AG04450 (cell line): ENCODE measurements around the gene PPP1R16B. TPM values are rescaled to one million over a fixed set of nuclear protein-coding genes. Genes with fewer than 3 reads are reported as not detected.

Source experiments
- CTCF ChIA-PET: fragments of 300-600, 350-600 bp; formaldehyde crosslinking; extraction: SDS; loops from one replicate; lab custom pipeline; 2022; ENCODE audit warnings: antibody characterized with exemption, inconsistent platforms; lab: Charles Lee
- POLR2A ChIA-PET: fragments of 350-600 bp; formaldehyde crosslinking; extraction: SDS; loops from one replicate; lab custom pipeline; 2021; ENCODE audit warnings: antibody characterized with exemption, inconsistent platforms; lab: Yijun Ruan, JAX
- DNase-seq: peaks from one replicate; pipeline ENCODE4 v3.0.0-alpha.2; 2011; ENCODE audit warnings: low read depth, low spot score
- H3K27ac ChIP-seq: one replicate; pipeline ENCODE4 v1.5.1; 2012; ENCODE audit warnings: low read depth, low read length, control low read depth
- H3K27me3 ChIP-seq: one replicate; pipeline ENCODE4 v1.6.0; 2012; ENCODE audit warnings: low read length; ENCODE audit not compliant: control insufficient read depth, insufficient read depth
- H3K4me3 ChIP-seq: 2 replicates; pipeline ENCODE4 v1.5.1; 2011; ENCODE audit warnings: mild to moderate bottlenecking, low read depth, low read length, control low read depth
- H3K9me3 ChIP-seq: 2 replicates; pipeline ENCODE4 v1.5.1; 2012; ENCODE audit warnings: low read length; ENCODE audit not compliant: control insufficient read depth, insufficient read depth
- polyA plus RNA-seq: library from polyadenylated mRNA; depleted of rRNA; stranded (reverse); fragments of >200 nt; gene quantifications from 2 replicates; pipeline ENCODE4 v1.2.3, GENCODE V29; 2011
- TF ChIP-seq, protein P1 (sequence below): IDR thresholded peaks from 2 replicates; pipeline ENCODE4 v1.5.1; 2011; ENCODE audit warnings: low read depth, low read length, control low read depth, inconsistent platforms

The PPP1R16B gene
- polyA plus RNA-seq, 1 experiment = not detected

DNA sequence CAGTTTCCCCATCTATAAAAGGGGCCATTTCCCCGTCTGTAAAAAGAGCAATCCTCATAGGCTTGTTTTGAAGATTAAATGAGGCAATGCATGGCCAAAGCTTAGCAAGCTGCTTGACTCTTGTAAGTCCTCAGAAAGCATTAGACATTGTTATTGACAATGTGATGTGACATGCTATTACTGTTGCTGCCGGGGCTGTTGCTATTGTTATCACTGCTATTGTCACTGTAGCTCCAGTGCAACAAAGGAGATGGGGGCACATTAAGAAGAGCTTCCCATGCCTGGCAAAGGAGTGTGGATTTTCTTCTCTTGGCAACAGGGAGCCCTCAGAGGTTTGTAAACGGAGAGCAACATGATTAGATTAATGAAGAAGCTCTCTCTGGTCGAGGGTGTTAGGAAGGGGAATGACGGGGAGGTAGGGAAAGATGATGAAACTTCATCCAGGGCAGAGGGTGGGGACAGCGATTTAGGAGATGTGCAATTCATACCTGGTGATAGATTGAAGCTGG is 87.6 kb downstream of the PPP1R16B start:
- H3K27me3 ChIP-seq = peaks cover 18% of the 10 kb centered on the region
- ChIA-PET POLR2A (no interaction called here), CTCF (interaction anchor here (0.5 to 2.0 kb wide), 22 partner anchors 8 to 252 kb away, joined by 3 to 10 read pairs (median 4); partner anchors contain the start of gene FAM83D)
- TF ChIP-seq, protein P1, sequence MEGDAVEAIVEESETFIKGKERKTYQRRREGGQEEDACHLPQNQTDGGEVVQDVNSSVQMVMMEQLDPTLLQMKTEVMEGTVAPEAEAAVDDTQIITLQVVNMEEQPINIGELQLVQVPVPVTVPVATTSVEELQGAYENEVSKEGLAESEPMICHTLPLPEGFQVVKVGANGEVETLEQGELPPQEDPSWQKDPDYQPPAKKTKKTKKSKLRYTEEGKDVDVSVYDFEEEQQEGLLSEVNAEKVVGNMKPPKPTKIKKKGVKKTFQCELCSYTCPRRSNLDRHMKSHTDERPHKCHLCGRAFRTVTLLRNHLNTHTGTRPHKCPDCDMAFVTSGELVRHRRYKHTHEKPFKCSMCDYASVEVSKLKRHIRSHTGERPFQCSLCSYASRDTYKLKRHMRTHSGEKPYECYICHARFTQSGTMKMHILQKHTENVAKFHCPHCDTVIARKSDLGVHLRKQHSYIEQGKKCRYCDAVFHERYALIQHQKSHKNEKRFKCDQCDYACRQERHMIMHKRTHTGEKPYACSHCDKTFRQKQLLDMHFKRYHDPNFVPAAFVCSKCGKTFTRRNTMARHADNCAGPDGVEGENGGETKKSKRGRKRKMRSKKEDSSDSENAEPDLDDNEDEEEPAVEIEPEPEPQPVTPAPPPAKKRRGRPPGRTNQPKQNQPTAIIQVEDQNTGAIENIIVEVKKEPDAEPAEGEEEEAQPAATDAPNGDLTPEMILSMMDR = no peak
- no peak overlapping the region for H3K4me3 ChIP-seq
- H3K9me3 ChIP-seq = no peaks in the 10 kb centered on the region
- no peak for DNase-seq
- H3K27ac ChIP-seq = no peak overlapping the region

DNA sequence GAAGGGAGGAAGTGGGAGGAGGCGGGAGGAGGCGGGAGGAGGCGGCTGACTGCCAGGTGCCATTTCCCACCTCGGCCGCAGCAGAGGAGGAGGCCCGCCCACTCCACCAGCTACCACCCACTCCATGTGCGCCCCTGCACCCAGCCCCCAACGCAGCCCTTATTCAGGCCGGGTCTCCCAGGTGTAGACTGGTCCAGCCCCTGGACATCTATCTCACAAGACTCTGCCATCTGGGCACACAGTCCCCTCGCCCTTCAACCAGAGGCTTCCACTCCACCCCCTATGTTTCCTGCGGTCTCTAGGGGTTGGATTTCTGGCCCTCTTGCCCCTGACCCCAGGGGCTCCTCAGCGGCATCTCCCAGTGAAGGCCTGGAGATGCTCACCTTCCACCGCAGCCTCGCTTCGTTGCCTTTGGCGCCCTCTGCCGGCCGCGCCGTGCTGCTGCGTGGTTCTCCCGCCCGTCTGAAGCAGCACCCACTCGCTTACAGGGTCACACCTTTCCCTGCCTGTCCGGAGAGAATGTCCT is 88.1 kb downstream of the PPP1R16B start:
- Histone ChIP-seq H3K4me3 (no peak overlapping the region), H3K27ac (no peak overlapping the region), H3K9me3 (no peaks in the 10 kb centered on the region), H3K27me3 (peaks cover 18% of the 10 kb centered on the region)
- CTCF ChIA-PET = interaction anchor here (0.5 to 2.0 kb wide), 21 partner anchors 8 to 253 kb away, joined by 3 to 10 read pairs (median 4); partner anchors contain the start of gene FAM83D
- TF ChIP-seq, protein P1 = peak; percentile 90
- POLR2A ChIA-PET = no interaction called here
- DNase-seq = no peak

DNA sequence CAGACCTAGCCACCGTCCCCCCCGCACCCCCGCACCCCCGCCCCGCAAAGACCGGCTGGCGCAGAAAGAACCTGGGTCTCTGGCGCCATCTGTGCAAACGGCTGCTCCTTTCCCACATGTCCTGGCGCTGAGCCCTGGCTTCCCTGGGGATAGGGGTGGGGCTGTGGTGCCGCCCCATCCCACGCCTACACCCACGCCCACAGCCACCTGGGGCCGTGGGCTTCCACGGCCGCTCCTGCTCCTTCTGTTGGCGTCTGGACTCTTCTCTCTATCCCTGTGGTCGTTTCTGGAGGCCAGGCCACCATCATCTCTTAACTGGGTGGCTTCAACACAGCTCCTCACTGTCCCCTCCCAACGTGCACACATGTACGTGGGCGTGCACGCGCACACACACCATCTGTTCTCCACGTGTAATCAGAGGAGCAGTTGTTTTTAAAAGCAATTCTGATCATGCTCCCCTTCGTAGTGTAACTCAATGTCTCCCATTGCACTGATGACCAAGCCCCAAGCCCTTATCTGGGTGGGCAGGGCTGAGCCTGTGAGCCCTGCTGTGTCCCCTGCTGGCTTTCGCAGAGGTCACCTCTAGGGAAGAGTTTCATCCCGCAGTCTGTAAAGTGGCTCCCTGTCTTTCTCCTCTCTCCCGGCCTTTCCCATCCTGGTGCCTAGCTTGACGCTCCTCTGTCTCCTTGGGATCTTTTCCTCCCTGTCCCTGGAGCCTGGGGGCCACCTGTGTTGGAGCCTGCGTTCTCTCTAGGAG is 88.8 kb downstream of the PPP1R16B start:
- DNase-seq = no peak
- no peaks in the 10 kb centered on the region for H3K9me3 ChIP-seq
- TF ChIP-seq, protein P1 = no peak
- no peak overlapping the region for H3K4me3 ChIP-seq
- ChIA-PET CTCF (interaction anchor here (0.6 to 1.5 kb wide), 7 partner anchors 12 to 1677 kb away, joined by 3 to 5 read pairs (median 3); no protein-coding TSS in a partner anchor), POLR2A (no interaction called here)
- no peak overlapping the region for H3K27ac ChIP-seq
- H3K27me3 ChIP-seq = peaks cover 23% of the 10 kb centered on the region

DNA sequence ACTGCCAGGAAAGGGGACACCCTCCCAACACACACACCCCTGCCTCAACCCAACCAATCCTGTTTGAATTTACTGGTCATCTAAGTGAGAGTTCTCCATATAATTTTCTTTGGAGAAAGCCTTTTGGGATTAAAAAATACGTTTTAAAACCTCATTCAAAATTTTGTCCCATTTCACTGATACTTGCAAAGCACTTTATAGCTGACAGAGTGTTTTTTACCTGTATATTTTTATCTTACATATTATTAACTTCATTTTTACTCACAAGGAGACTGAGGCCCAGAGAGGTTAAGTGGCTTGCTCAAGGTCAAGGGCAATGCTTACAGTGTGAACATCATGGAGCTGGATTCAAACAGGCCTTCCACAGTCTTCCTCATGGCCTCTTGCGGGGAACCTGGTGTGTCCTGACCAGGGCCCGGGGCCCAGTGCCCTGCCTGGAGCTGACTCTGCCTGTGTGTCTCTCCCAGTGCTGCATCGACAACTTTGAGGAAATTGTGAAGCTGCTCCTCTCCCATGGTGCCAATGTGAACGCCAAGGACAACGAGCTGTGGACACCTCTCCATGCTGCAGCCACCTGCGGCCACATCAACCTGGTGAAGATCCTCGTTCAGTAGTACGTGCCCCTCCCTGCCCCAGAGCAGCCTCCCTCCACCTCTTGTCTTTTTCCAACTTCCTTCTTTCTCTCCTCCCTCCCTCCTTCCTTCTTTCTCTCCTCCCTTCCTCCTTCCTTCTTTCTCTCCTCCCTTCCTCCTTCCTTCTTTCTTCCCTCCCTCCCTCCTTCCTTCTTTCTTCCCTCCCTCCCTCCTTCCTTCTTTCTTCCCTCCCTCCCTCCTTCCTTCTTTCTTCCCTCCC is 89.8 kb downstream of the PPP1R16B start:
- DNase-seq = no peak
- ChIA-PET POLR2A (no interaction called here), CTCF (interaction anchor here (0.5 to 1.5 kb wide), 8 partner anchors 11 to 369 kb away, joined by 3 to 4 read pairs (median 3); no protein-coding TSS in a partner anchor)
- TF ChIP-seq, protein P1 = no peak
- H3K27ac ChIP-seq = no peak overlapping the region
- peaks cover 24% of the 10 kb centered on the region for H3K27me3 ChIP-seq
- no peaks in the 10 kb centered on the region for H3K9me3 ChIP-seq
- no peak overlapping the region for H3K4me3 ChIP-seq
